NCI-H2107 treated with DMSO at 0.1 percent for 48 hours (cell line): ENCODE data around the gene CTCF.
"Not testable (repeated sequence)": the region's sequence is repeated elsewhere in the genome, so short reads cannot be mapped to it uniquely, and the experiment has no call there.

Source experiments
- DNase-seq: peaks from one replicate; lab custom pipeline; 2025; ENCODE audit not compliant: unreplicated experiment; lab: John Stamatoyannopoulos, UW

CTCF gene

DNA sequence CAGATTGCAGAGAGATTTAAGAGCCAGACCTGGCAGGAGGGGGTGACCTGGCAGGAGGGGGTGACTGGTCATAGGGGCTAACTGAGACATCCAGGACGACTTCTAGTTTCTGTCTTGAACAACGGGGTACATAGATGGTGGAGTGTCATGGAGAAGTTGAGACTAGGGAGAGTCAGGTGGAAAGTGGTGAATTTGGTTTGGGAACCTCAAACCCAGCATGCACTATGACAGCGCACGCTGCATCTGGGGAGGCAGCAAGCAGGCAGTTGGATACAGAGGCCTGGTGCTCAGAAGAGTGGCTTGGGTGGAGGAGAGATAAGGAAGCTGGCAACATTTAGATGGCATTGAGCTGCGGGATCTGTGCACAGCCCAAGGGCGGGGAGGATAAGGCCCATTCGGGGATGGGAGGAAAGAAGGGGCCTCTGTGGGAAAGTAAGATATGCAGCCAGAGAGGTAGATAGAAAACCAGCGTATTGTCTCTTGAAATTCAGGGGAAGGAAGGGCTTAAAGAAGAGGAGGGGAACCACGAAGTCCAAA, 29.2 kb upstream of the CTCF start:
- no peak for DNase-seq

DNA sequence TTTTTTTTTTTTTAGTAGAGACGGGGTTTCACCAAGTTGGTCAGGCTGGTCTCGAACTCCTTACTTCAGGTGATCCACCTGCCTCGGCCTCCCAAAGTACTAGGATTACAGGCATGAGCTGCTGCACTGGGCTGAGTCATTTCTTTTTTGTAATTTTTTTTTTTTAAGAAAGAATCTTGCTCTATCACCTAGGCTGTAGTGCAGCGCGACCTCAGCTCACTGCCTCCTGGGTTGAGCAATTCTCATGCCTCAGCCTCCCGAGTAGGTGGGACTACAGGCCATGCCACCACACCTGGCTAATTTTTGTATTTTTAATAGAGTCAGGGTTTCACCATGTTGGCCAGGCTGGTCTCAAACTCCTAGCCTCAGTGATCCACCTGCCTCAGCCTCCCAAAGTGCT, 28.3 kb upstream of the CTCF start:
- not testable (repeated sequence) for DNase-seq

DNA sequence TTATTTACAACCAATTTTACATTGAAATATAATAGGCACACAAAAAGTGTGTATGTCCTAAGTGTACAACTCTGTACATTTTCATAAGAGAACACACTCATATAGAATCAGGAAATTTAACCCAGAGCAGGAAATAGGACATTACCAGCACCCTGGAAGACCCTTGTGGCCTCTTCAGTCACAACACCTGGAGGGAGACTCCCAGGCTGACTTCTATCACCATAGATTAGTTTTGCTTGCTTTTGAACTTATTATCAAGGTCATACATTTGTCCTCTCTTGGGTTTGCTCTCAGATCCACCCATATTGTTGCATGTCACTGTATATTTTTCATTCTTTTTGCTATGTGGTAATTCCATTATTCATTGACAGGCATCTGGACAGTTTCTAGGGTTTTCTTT, 27.9 kb upstream of the CTCF start:
- no peak for DNase-seq

DNA sequence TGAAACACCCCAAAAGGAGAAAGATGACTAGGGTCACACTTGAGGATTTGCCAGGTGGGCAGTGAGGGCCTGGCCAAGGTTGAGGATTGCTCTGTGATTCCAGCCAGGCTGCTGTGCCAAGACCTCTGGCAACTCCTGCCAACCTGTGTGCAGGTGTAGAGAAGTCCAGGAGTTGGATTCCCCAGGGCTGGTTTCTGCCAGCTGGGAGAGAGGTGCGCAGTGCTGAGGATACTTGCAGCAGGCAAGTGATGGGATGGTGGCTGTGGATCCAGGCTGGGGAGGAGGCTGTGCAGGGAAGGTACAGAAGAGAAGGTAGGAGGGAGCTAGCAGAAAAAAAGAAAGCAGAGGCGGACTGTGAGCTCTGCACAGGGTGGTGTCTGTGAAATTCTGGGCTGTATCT, 27.1 kb upstream of the CTCF start:
- DNase-seq = no peak

DNA sequence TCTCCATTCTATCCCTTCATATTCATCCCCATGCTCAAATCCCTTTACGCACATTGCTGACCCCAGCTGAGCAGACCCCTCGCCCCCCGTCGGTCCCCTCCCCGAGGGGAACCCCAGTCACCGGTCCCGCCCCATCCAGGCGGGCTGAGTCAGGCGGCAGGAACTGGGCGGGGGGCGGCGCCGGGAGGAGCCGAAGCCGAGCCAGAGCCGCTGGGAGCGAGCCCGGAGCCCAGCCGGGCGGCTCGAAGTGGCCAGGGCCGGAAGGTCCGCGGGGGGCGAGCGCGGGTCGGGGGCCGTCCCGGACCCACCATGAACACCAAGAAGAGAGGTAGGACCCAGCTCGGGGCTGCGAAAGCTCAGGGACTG, 25.1 kb upstream of the CTCF start:
- no peak for DNase-seq

DNA sequence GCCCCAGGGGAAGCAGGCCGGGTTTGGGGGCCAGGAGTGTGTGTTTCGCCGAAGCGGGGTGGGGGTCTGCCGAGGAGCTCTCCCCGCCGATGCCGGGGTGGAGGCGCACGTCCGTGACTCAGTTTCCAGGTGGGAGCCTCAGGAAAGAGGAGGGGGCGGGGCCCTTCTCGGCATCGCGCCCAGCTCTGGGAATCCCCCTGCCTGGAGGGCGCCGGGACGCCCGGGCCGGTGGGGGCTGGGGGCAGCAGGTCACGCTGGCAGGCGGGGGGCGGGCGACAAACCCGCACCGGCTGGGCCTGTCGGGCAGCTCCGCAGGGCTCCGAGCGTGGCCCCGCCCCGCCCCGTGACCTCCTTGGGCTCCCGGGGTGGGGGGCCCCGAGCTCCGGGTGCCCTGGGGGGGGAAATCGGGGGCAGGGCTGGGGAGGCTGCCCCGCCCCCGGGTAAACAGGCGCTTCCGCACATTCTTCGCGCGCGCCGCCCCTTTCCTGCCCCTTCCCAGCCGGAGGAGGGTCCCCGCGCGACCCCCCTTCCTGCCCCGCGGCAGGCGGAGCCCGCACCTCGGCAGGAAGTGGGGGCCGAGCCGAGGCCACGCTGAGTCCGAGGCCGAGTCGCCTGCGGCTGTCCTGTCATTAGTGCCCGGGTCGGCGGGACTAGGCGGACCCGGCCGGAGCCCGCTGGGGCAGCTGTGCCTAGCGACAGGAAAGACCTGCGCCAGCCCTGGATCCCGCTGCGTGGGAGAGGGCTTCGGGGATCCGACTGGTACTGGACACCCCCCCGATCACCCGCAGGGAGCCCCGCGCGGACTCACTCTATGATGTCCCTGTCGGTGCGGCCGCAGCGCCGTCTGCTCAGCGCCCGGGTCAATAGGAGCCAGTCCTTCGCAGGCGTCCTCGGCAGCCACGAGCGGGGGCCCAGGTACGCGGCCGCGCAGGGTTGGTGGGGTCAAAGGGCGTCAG, 24.4 kb upstream of the CTCF start:
- DNase-seq = no peak

DNA sequence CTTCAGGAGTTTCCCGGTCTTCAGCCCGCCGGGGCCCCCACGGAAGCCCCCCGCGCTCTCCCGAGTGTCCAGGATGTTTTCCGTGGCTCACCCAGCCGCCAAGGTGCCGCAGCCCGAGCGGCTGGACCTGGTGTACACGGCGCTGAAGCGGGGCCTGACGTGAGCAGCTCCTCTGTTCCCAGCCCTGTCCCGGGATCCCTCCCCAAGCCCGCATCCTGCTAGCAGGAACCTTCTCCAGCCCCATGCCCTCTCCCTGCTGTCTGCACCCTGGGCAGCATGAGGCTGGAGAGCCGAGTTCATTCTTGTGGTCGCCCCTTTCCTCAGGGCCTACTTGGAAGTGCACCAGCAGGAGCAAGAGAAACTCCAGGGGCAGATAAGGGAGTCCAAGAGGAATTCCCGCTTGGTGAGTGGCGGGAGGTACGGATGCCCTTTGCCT, 23.6 kb upstream of the CTCF start:
- DNase-seq = no peak

DNA sequence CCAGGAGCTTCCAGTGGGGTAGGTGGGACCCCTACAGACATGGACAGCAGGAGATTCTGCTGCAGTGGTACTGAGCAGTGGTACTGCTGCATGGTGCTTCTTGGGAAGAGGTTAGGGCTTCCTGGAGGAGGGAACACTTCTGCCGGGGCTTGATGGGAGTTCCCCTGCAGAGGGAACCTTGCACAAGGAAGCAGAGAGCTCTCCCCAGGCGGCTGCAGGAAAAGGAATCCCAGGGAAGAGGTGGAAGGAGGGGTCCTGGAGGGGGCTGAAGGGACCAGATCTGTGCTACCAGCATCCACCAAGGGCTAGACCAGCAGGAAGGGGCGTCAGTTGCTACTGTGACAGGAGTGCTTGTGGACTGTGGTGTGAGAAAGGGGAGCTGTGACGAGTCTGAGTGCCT, 23.1 kb upstream of the CTCF start:
- no peak for DNase-seq

DNA sequence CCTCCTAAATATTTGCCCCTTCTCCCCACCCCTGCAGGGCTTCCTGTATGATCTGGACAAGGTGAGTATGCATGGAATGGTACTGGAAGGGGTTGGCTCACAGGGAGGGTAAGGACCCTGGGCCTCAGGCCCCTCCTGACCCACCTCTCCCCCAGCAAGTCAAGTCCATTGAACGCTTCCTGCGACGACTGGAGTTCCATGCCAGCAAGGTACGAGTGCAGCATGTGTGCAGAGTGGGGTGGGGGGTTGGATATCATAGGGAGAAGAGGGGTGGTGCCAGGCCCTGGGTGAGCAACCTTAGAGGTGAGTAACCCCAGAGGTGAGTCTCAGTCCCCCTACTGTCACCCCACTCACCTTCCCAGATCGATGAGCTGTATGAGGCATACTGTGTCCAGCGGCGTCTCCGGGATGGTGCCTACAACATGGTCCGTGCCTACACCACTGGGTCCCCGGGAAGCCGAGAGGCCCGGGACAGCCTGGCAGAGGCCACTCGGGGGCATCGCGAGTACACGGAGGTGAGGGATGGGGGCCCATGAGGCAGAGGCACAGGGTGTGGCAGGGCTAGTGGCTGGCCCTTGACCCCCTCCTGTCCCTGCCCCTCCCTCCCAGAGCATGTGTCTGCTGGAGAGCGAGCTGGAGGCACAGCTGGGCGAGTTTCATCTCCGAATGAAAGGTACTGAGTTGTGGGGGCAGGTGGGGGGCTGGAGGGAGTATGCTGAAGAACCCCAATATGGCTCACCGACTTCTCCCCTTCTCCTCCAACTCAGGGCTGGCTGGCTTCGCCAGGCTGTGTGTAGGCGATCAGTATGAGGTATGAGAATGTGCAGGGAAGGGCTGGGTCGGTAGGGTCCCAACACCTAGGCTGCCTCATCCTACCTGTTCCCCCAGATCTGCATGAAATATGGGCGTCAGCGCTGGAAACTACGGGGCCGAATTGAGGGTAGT, 22.4 kb upstream of the CTCF start:
- DNase-seq = no peak

DNA sequence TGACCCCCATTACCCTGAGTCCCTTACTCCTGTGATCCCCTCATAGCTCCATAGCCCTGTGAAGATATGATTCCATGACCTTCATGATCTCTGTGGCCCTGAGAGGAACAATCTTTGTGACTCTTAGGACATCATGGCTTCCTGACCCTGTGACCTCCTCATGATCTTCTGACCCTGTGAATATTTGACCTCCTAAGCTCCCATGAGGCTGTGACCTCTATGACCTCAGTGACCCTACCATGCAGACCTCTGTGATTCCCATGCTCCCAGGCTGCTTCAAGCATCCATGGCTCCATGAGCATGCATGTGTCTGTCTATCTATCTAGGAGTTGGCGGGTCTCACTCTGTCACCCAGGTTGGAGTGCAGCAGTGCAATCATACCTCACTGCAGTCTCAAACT, 21.6 kb upstream of the CTCF start:
- no peak for DNase-seq

DNA sequence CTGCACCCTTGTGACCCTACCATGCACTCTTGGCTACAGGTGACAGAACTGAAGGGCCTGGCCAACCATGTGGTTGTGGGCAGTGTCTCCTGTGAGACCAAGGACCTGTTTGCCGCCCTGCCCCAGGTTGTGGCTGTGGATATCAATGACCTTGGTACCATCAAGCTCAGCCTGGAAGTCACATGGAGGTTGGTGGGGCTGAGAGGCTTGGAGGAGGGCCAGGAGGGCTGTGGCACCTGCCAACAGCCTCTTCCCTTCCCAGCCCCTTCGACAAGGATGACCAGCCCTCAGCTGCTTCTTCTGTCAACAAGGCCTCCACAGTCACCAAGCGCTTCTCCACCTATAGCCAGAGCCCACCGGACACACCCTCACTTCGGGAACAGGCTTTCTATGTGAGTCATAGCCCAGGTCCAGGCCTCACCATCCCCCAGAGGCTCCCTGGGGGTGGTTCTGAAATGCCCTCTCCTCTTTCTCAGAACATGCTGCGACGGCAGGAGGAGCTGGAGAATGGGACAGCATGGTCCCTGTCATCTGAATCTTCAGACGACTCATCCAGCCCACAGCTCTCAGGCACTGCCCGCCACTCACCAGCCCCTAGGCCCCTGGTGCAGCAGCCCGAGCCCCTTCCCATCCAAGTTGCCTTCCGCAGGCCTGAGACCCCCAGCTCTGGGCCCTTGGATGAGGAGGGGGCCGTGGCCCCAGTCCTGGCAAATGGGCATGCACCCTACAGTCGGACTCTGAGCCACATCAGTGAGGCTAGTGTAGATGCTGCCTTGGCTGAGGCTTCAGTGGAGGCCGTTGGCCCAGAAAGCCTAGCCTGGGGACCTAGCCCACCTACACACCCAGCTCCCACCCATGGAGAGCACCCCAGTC, 20.7 kb upstream of the CTCF start:
- no peak for DNase-seq

DNA sequence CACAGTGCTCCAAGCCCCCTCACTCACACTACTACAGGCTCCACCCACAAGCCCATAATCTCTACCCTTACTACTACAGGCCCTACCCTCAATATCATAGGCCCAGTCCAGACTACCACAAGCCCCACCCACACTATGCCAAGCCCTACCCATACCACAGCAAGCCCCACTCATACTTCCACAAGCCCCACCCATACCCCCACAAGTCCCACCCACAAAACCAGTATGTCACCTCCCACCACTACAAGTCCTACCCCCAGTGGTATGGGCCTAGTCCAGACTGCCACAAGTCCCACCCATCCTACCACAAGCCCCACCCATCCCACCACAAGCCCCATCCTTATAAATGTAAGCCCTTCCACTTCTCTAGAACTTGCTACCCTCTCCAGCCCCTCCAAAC, 19.9 kb upstream of the CTCF start:
- no peak for DNase-seq

DNA sequence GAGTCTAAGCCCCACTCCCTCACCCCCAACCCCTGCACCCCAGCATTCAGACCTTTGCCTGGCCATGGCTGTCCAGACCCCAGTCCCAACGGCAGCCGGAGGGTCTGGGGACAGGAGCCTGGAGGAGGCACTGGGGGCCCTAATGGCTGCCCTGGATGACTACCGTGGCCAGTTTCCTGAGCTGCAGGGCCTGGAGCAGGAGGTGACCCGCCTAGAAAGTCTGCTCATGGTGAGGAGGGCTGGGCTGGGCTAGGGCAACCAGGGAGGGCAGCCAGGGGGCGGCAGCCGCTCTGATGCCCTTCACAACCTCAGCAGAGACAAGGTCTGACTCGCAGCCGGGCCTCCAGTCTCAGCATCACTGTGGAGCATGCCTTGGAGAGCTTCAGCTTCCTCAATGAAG, 19.3 kb upstream of the CTCF start:
- DNase-seq = no peak

DNA sequence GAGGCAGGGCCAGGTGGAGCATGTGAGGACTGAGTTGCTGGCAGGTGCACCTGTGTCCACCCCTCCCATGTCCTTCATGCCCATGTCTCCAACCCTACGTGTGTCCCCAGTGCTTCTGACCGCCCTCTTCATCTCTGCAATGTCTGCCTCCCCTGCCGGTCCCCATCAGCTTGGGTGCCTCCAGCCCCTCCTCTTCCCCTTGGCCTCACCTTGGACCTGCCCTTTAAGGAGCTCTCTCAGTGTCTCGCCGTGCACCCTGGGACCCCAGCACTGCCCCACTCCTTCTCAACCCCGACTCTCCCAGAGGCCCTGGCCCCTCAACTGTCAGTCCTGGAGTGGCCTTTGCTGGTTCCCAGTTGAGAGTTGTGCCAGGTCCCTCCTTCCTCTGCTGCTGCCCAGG, 18.7 kb upstream of the CTCF start:
- no peak for DNase-seq

DNA sequence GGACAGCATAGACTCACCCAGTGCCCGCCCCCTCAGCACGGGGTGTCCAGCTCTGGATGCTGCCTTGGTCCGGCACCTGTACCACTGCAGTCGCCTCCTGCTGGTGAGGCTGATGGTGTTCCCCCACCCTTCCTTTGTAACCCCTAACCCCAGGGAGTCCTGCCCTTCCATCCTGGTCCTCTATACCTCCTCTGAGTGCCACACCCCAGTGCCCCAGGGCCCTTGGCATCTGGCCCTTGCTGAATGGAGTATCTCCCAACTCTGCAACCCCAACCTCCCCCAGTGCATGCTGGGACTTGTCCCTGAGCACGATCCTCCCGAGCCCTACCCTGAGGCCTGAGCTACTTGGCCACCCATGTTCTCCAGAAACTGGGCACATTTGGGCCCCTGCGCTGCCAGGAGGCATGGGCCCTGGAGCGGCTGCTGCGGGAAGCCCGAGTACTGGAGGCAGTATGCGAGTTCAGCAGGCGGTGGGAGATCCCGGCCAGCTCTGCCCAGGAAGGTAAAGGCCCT, 17.9 kb upstream of the CTCF start:
- DNase-seq = no peak

DNA sequence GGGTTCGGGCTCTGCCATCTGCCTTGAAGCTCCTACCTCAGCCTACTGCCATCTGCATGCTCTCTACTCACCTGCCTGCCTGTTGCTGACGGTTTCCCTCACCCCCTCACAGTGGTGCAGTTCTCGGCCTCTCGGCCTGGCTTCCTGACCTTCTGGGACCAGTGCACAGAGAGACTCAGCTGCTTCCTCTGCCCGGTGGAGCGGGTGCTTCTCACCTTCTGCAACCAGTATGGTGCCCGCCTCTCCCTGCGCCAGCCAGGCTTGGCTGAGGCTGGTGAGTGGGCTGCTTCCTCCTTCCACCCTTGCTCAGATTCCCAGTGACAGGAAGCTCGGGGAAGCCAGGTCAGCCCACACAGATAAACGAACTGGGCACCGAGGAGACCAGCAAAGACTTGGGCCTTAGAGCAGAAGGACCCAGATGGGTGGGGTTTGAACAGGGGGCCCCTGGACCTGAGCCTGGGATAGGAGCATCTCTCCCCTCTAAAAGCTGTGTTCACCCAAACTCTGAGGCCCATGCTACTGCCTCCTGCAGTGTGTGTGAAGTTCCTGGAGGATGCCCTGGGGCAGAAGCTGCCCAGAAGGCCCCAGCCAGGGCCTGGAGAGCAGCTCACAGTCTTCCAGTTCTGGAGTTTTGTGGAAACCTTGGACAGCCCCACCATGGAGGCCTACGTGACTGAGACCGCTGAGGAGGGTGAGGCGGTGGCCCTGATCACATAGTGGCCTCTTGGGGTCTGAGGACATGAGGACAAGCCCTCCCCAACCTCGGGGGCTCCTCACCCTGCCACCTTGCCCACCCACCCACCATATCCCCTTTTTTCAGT, 17.3 kb upstream of the CTCF start:
- no peak for DNase-seq

DNA sequence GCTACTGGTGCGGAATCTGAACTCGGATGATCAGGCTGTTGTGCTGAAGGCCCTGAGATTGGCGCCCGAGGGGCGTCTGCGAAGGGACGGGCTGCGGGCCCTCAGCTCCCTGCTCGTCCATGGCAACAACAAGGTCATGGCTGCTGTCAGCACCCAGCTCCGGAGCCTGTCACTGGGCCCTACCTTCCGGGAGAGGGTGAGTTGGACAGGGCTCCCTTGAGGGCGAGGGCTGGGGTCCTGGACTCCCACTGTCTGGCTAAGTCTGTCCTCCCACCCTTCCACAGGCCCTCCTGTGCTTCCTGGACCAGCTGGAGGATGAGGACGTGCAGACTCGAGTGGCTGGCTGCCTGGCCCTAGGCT, 16.7 kb upstream of the CTCF start:
- no peak for DNase-seq

DNA sequence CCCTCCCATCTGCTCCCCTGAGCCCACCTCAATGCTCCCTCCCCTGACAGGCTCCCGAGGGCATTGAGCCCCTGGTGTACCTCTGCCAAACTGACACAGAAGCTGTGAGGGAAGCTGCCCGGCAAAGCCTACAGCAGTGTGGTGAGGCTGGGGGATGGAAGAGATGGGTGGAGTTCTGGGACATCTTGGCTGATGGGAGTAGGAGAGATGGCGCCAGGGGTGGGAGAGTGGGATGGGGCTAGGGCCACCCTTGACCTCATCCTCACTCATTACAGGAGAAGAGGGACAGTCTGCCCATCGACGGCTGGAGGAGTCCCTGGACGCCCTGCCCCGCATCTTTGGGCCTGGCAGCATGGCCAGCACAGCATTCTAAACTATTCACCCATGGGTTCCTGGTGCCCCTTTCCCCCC, 16.2 kb upstream of the CTCF start:
- DNase-seq = no peak

DNA sequence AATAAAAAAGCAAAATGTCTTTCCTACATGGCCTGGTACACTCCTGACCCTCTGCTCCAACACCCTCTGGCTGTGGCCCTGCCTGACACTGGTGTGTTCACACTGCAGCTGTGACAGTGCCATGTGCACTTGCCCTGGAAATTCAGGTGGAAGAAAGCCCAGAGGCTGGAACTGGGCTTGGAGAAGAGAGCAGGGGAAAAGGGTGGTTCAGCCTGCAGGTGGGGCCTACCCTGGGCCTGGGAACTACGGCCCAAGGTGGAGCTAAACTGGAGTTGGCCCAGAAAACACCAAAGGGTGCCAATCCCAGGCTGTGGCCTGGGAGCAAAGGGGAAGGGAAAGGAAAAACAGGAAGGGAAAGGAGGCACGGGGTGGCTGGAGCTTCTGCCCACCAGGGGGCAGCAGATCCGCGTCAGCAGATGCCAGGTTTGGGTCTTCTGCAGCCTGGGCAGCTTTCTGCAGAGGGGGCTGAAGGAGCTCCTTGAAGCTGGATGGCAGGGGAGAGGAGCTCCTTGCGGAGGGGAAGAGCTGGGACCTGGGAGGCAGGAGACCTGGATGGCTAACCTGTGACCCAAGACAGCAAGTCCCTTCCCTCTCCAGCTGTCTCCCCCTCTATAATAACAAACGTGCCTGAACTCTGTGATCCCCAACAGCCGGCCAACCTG, 15.4 kb upstream of the CTCF start:
- DNase-seq = no peak
